ENCODE results near the gene SPRY4.

DNA sequence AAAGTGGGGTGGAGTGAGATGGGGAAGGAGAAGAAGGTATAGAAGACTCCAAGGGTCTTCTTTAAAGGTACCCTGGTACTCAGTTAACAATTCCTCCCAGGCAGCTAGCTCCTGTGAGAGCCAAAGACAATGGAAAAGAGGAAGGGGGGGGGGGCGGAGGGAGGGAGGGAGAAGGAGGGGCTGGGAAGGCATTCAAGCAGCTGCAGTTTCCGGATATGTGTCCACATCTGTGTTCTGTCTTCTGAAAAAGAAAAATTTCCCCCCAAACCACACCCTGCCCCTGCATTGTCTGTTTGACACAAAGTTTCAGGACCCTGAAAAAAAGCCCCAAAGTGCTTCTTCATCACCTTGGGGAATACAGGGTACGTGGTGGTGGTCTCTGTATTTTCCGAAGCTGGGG, 11.1 kb downstream of the SPRY4 start:
- TF ChIP-seq POLR2AphosphoS5 (IDR thresholded peaks at IDR 0.05; ENCODE audit: low read depth, low read length): no peak
- TF ChIP-seq, protein P1, sequence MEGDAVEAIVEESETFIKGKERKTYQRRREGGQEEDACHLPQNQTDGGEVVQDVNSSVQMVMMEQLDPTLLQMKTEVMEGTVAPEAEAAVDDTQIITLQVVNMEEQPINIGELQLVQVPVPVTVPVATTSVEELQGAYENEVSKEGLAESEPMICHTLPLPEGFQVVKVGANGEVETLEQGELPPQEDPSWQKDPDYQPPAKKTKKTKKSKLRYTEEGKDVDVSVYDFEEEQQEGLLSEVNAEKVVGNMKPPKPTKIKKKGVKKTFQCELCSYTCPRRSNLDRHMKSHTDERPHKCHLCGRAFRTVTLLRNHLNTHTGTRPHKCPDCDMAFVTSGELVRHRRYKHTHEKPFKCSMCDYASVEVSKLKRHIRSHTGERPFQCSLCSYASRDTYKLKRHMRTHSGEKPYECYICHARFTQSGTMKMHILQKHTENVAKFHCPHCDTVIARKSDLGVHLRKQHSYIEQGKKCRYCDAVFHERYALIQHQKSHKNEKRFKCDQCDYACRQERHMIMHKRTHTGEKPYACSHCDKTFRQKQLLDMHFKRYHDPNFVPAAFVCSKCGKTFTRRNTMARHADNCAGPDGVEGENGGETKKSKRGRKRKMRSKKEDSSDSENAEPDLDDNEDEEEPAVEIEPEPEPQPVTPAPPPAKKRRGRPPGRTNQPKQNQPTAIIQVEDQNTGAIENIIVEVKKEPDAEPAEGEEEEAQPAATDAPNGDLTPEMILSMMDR (IDR thresholded peaks at IDR 0.05): no peak
- TF ChIP-seq SIN3A (IDR thresholded peaks at IDR 0.05; ENCODE audit: borderline replicate concordance, insufficient read depth, low read depth, low read length): no peak

Data from Panc1 (cell line).